AG09309 (cell line): ENCODE data around the gene SULT1A3.
"Not testable (repeated sequence)": the region's sequence is repeated elsewhere in the genome, so short reads cannot be mapped to it uniquely, and the experiment has no call there.

Source experiments
- DNase-seq: peaks from one replicate; pipeline ENCODE4 v3.0.0-alpha.2; 2010; ENCODE audit warnings: low read depth
- H3K4me3 ChIP-seq: 2 replicates; pipeline ENCODE4 v1.5.1; 2011; ENCODE audit warnings: mild to moderate bottlenecking, low read depth, low read length, moderate library complexity; ENCODE audit not compliant: control insufficient read depth
- TF ChIP-seq, protein P1 (sequence below): IDR thresholded peaks from 2 replicates; pipeline ENCODE4 v1.5.1; 2011; ENCODE audit warnings: mild to moderate bottlenecking, low read depth, low read length, inconsistent platforms; ENCODE audit not compliant: insufficient read depth, control insufficient read depth; ENCODE audit errors: missing control alignments

SULT1A3 gene

GRCh38 chr16:30187971-30188561, 11.0 kb upstream of the SULT1A3 start:
- H3K4me3 ChIP-seq, result no peak overlapping the region
- TF ChIP-seq, protein P1, sequence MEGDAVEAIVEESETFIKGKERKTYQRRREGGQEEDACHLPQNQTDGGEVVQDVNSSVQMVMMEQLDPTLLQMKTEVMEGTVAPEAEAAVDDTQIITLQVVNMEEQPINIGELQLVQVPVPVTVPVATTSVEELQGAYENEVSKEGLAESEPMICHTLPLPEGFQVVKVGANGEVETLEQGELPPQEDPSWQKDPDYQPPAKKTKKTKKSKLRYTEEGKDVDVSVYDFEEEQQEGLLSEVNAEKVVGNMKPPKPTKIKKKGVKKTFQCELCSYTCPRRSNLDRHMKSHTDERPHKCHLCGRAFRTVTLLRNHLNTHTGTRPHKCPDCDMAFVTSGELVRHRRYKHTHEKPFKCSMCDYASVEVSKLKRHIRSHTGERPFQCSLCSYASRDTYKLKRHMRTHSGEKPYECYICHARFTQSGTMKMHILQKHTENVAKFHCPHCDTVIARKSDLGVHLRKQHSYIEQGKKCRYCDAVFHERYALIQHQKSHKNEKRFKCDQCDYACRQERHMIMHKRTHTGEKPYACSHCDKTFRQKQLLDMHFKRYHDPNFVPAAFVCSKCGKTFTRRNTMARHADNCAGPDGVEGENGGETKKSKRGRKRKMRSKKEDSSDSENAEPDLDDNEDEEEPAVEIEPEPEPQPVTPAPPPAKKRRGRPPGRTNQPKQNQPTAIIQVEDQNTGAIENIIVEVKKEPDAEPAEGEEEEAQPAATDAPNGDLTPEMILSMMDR, result no peak
- DNase-seq, result no peak

GRCh38 chr16:30191158-30191557, 7.9 kb upstream of the SULT1A3 start:
- not testable (repeated sequence) for DNase-seq, H3K4me3 ChIP-seq

GRCh38 chr16:30193098-30193497, 6.0 kb upstream of the SULT1A3 start:
- H3K4me3 ChIP-seq, DNase-seq: not testable (repeated sequence)

- DNase-seq, result not testable (repeated sequence)
- peak within 1 kb of the TSS; percentile 37 for H3K4me3 ChIP-seq
Measured at GRCh38 chr16:30193615-30194014, 5.4 kb upstream of the SULT1A3 start, which contains the start of the genes BOLA2B and SLX1A. TSS of gene BOLA2B (minus strand) at chr16:30193666. CDS start at chr16:30193595, 71 bp downstream. TSS of gene SLX1A (plus strand) at chr16:30193875. CDS start at chr16:30194085, 210 bp downstream.

GRCh38 chr16:30194172-30194925, 4.7 kb upstream of the SULT1A3 start:
- H3K4me3 ChIP-seq, result peak overlapping the region; percentile 37
- not testable (repeated sequence) for DNase-seq

GRCh38 chr16:30197001-30197400, 2.1 kb upstream of the SULT1A3 start:
- DNase-seq, H3K4me3 ChIP-seq: not testable (repeated sequence)

GRCh38 chr16:30199608-30200343, 721 bp downstream of the SULT1A3 start:
- H3K4me3 ChIP-seq, DNase-seq: not testable (repeated sequence)

DNA sequence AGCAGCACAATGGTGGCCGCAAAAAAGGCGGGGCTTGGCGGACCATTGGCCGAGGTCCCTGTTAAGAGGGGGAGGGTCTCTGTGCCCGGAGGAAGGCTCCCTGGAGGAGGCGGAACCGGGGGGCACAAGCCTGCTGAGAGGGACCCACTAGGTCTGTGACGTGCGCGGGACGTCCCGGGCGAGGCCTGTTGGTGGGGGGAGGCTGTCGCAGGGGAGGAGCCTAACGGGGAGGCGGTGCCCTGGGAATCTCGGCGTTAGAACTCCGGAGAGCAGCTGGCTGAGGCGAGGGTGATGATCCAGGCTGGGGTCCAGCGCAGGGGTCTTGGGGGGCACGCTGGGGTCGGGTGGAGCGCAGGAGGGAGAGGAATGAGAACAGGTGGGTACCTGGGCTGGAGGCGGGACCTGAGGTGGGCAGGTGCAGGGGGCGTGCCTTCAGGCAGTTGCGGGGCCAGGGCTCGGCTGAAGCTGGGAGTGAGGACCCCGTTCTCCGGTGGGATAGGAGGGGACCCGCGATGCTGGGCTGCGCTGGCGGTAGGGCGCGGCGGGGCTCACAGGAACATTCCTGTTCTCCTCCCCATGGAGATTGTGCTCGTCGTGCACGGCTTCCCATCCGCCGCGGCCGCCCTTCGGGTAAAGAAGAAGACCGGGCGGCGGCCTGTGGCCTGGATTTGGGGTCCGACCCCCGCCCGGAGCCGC, 6.6 kb downstream of the SULT1A3 start:
- peak overlapping the region; percentile 44 for H3K4me3 ChIP-seq
- not testable (repeated sequence) for DNase-seq

DNA sequence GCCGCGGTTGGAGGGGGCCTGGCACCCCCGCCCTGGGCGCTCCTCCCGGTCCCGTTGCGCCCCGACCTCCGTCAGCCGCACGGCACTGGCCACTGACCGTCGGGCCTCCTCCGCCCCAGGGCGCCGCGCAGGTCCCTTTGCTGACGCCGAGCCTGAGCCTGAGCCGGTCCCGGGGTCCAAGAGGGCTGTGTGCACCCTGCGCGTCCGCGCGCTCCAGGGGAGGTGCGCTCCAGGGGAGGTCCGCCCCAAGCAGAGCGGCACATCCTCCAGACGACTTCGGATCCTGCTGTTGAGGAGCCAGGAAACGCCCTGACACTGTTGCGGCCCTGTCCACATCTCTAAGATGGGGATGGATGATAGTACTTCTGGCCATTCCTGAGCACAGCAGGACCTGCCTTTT, 7.2 kb downstream of the SULT1A3 start:
- DNase-seq, result not testable (repeated sequence)
- H3K4me3 ChIP-seq, result peak overlapping the region; percentile 44; the same call in 1 of the 2 replicates

- not testable (repeated sequence) for DNase-seq, H3K4me3 ChIP-seq
Measured at GRCh38 chr16:30207063-30207704, 8.1 kb downstream of the SULT1A3 start.

DNA sequence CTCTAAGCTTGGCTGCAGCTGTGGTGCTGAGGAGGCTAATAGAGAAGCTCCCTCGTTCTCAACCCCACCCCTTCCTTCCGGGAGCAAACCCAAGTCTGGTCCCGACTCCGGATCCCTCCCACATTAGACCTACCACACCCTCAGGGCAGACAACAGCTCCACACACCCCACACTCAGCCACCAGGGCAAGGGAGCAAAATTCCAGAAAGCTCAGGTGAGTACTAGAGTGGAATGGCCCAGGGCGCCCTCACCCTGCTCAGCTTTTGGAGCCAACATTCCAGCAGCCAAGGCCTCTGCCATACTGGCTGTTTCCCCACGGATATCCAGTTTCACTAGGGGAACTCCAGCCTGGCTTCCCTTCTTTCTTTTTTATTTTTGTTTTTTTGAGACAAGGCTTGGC, 10.0 kb downstream of the SULT1A3 start:
- DNase-seq, H3K4me3 ChIP-seq: not testable (repeated sequence)

GRCh38 chr16:30211414-30211813, 12.4 kb downstream of the SULT1A3 start:
- DNase-seq, H3K4me3 ChIP-seq: not testable (repeated sequence)

DNA sequence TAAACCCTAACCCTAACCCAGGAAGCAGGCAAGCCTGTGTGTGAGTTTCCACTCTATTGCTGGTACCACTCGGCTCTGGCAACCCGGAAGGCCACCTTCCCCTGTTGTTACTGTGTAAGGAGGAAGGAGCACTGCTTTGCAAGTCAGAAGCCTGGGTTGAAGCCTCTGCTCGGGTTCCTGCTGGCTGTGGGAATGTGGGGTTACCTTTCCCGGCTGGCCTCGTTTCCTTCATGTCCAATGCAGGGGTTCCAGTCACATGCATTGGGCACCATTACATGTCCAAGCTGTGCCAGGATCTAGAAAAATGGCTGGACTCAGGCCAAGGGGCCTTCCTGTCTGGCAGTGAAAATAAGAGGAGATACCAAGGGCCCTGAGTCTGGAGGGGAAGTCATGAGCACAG, 18.0 kb downstream of the SULT1A3 start:
- not testable (repeated sequence) for H3K4me3 ChIP-seq, DNase-seq

GRCh38 chr16:30248379-30248778, 49.3 kb downstream of the SULT1A3 start, which contains the start of gene NPIPB13:
TSS of gene NPIPB13 (minus strand) at chr16:30248479. CDS start at chr16:30245573, 2,906 bp downstream.
- H3K4me3 ChIP-seq, DNase-seq: not testable (repeated sequence)
